ENCODE measurements around the gene ESX1. TPM values are rescaled to one million over a fixed set of nuclear protein-coding genes. Genes with fewer than 3 reads are reported as not detected.

ESX1 gene
- total and polyA plus RNA-seq, 2 of the 8 experiments (the other 6 are each of a cell fraction or from before 2014, with no cell fraction given): not detected

- TF ChIP-seq CHD7 (IDR thresholded peaks at IDR 0.05; ENCODE audit: insufficient replicate concordance, low read length): no peak
- no peak for TF ChIP-seq SP2 (IDR thresholded peaks at IDR 0.05; ENCODE audit: low read length)
- no peak for TF ChIP-seq CHD2 (IDR thresholded peaks at IDR 0.05; ENCODE audit: low read length)
- TF ChIP-seq ZNF274 (IDR thresholded peaks at IDR 0.05; ENCODE audit: borderline replicate concordance, extremely low read depth, low read length): no peak
Observed at GRCh38 chrX:104270916-104271512, 16.3 kb upstream of the ESX1 start (continued).

Data from H1 (cell line).